ENCODE results near the gene MYO5C.

GRCh38 chr15:52178765-52179164, 116.8 kb downstream of the MYO5C start:
- no peak for TF ChIP-seq POLR2AphosphoS5 (IDR thresholded peaks at IDR 0.05)
- TF ChIP-seq POLR2A (IDR thresholded peaks at IDR 0.05), result no peak
- no peak for TF ChIP-seq CTCF (IDR thresholded peaks at IDR 0.05)
- no peak for TF ChIP-seq EP300 (IDR thresholded peaks at IDR 0.05)
